SK-N-SH (cell line): ENCODE results near the gene FRMPD1. TPM values are rescaled to one million over a fixed set of nuclear protein-coding genes. Genes with fewer than 3 reads are reported as not detected.

Source experiments
- CTCF ChIA-PET: fragments of 300-600, 350-600 bp; formaldehyde crosslinking; extraction: SDS; loops from one replicate; lab custom pipeline; 2021; lab: Yijun Ruan, JAX
- POLR2A ChIA-PET: fragments of 350-600 bp; sonication (Branson Sonifier 250); formaldehyde crosslinking; extraction: SDS; loops from one replicate; lab custom pipeline; 2020; ENCODE audit warnings: antibody characterized with exemption, inconsistent platforms; lab: Yijun Ruan, JAX
- DNase-seq: peaks from one replicate; pipeline ENCODE4 v3.0.0; 2012
- H2AFZ ChIP-seq: fragments of 200-600 bp; sonication (generic); 2 replicates; pipeline ENCODE4 v1.8.1; 2016; ENCODE audit warnings: antibody characterized with exemption, mild to moderate bottlenecking, low read depth
- H3F3A ChIP-seq: fragments of 200-600 bp; sonication (generic); replicated peaks from 2 replicates; pipeline ENCODE3; 2016; ENCODE audit warnings: antibody characterized with exemption, mild to moderate bottlenecking; ENCODE audit not compliant: insufficient read depth
- H3K27ac ChIP-seq, 2 experiments: fragments of 200-500 bp in 1 of 2; fragments of 200-600 bp in 1 of 2; sonication (Bioruptor generic) in 1 of 2; sonication (generic), shearing (Covaris generic) in 1 of 2; 2 replicates each; pipeline versions ENCODE4 v1.5.1 to v1.6.1; 2014 to 2016; ENCODE audit warnings: low read depth in 2 of 2, inconsistent platforms in 1 of 2, low read length in 1 of 2, mild to moderate bottlenecking in 1 of 2, mixed read lengths in 1 of 2
- H3K27me3 ChIP-seq: fragments of 200-600 bp; sonication (generic), shearing (Covaris generic); 2 replicates; pipeline ENCODE4 v1.6.1; 2016; ENCODE audit warnings: mixed run types; ENCODE audit not compliant: insufficient read depth
- H3K36me3 ChIP-seq, 2 experiments: fragments of 200-500 bp in 1 of 2; fragments of 200-600 bp in 1 of 2; sonication (Bioruptor generic) in 1 of 2; sonication (generic) in 1 of 2; replicated peaks in 1 of 2; 2 replicates each; pipeline versions ENCODE3 to v1.5.1; 2014 to 2016; ENCODE audit warnings: low read length in 1 of 2, mild to moderate bottlenecking in 1 of 2; ENCODE audit not compliant: insufficient read depth in 2 of 2, control insufficient read depth in 1 of 2
- H3K4me1 ChIP-seq, 2 experiments: fragments of 200-500 bp in 1 of 2; fragments of 200-600 bp in 1 of 2; sonication (Bioruptor generic) in 1 of 2; sonication (generic), shearing (Covaris generic) in 1 of 2; 2 replicates each; pipeline versions ENCODE4 v1.5.1 to v1.6.1; 2014 to 2016; ENCODE audit warnings: low read depth in 1 of 2, low read length in 1 of 2, mixed run types in 1 of 2; ENCODE audit not compliant: insufficient read depth in 2 of 2, control insufficient read depth in 1 of 2
- H3K4me2 ChIP-seq: fragments of 200-600 bp; sonication (generic), shearing (Covaris generic); 2 replicates; pipeline ENCODE4 v1.6.1; 2017; ENCODE audit warnings: mixed run types
- H3K4me3 ChIP-seq, 2 experiments: fragments of 200-500 bp in 1 of 2; fragments of 200-600 bp in 1 of 2; sonication (Bioruptor generic) in 1 of 2; sonication (generic), shearing (Covaris generic) in 1 of 2; 2 replicates each; pipeline versions ENCODE4 v1.5.1 to v1.8.1; 2014 to 2016; ENCODE audit warnings: low read depth in 2 of 2, inconsistent platforms in 1 of 2, low read length in 1 of 2, mild to moderate bottlenecking in 1 of 2, mixed read lengths in 1 of 2, moderate library complexity in 1 of 2
- H3K79me2 ChIP-seq: fragments of 200-600 bp; sonication (generic); 2 replicates; pipeline ENCODE4 v1.8.1; 2017; ENCODE audit warnings: mild to moderate bottlenecking; ENCODE audit not compliant: insufficient read depth
- H3K9ac ChIP-seq: fragments of 200-600 bp; sonication (generic); 2 replicates; pipeline ENCODE4 v1.6.1; 2017; ENCODE audit warnings: mixed run types
- H3K9me2 ChIP-seq: fragments of 200-600 bp; sonication (generic); 2 replicates; pipeline ENCODE4 v1.6.1; 2017; ENCODE audit warnings: mixed run types
- H3K9me3 ChIP-seq: fragments of 200-600 bp; sonication (generic); 2 replicates; pipeline ENCODE4 v1.6.1; 2017; ENCODE audit warnings: mixed run types, mild to moderate bottlenecking, moderate library complexity
- H4K20me1 ChIP-seq: fragments of 200-600 bp; sonication (generic); 2 replicates; pipeline ENCODE4 v1.6.1; 2017; ENCODE audit warnings: mild to moderate bottlenecking, mixed run types; ENCODE audit not compliant: insufficient read depth
- CHD2 ChIP-seq: fragments of 150-350 bp; IDR thresholded peaks from 2 replicates; pipeline ENCODE4 v1.6.1; 2018; ENCODE audit warnings: low read length; ENCODE audit not compliant: partially characterized antibody
- CTCF ChIP-seq: fragments of 200-600 bp; sonication (generic); IDR thresholded peaks from 2 replicates; pipeline ENCODE4 v1.6.1; 2017; ENCODE audit warnings: antibody characterized with exemption, mild to moderate bottlenecking, moderate library complexity
- ELF1 ChIP-seq: IDR thresholded peaks from 2 replicates; pipeline ENCODE4 v1.4.0; 2012
- FOXJ3 ChIP-seq: sonication (generic); formaldehyde crosslinking; IDR thresholded peaks from 2 replicates; pipeline ENCODE4 v1.5.1; 2020; ENCODE audit warnings: mild to moderate bottlenecking, missing genetic modification reagents
- GABPA ChIP-seq: IDR thresholded peaks from 2 replicates; pipeline ENCODE4 v1.4.0; 2012; ENCODE audit warnings: low read depth, mild to moderate bottlenecking
- GATA2 ChIP-seq: sonication (generic); formaldehyde crosslinking; IDR thresholded peaks from 2 replicates; pipeline ENCODE4 v1.5.0; 2020; ENCODE audit warnings: mild to moderate bottlenecking, missing genetic modification reagents
- MEF2A ChIP-seq: IDR thresholded peaks from 2 replicates; pipeline ENCODE4 v1.4.0; 2012; ENCODE audit warnings: low read depth, borderline replicate concordance
- MXI1 ChIP-seq: IDR thresholded peaks from 2 replicates; pipeline ENCODE4 v1.6.1; 2012; ENCODE audit warnings: mild to moderate bottlenecking, low read depth, low read length, improper control_type of control experiment
- NRF1 ChIP-seq: IDR thresholded peaks from 2 replicates; pipeline ENCODE4 v1.6.1; 2012; ENCODE audit warnings: low read depth, mild to moderate bottlenecking, low read length
- POLR2AphosphoS5 ChIP-seq: IDR thresholded peaks from 2 replicates; pipeline ENCODE4 v1.6.1; 2012; ENCODE audit warnings: low read depth, low read length
- RAD21 ChIP-seq: IDR thresholded peaks from 2 replicates; pipeline ENCODE4 v1.6.1; 2012; ENCODE audit warnings: mild to moderate bottlenecking, low read length
- RCOR1 ChIP-seq: fragments of 150-350 bp; IDR thresholded peaks from 2 replicates; pipeline ENCODE4 v1.6.1; 2017; ENCODE audit warnings: antibody characterized with exemption, low read length
- REST ChIP-seq: IDR thresholded peaks from 2 replicates; pipeline ENCODE4 v1.6.1; 2012; ENCODE audit warnings: mild to moderate bottlenecking, low read depth, low read length, moderate library complexity
- RFX5 ChIP-seq: IDR thresholded peaks from 2 replicates; pipeline ENCODE4 v1.6.1; 2012; ENCODE audit warnings: mild to moderate bottlenecking, improper control_type of control experiment, low read length
- SMC3 ChIP-seq: IDR thresholded peaks from 2 replicates; pipeline ENCODE4 v1.6.1; 2012; ENCODE audit warnings: low read depth, low read length, improper control_type of control experiment
- TAF1 ChIP-seq: IDR thresholded peaks from 2 replicates; pipeline ENCODE4 v1.6.1; 2012; ENCODE audit warnings: low read depth, mild to moderate bottlenecking, low read length, moderate library complexity, borderline replicate concordance
- TEAD4 ChIP-seq: IDR thresholded peaks from 2 replicates; pipeline ENCODE4 v1.4.0; 2012; ENCODE audit warnings: mild to moderate bottlenecking, borderline replicate concordance; ENCODE audit not compliant: insufficient read depth
- YY1 ChIP-seq: IDR thresholded peaks from 2 replicates; pipeline ENCODE4 v1.4.0; 2012; ENCODE audit warnings: low read depth, mild to moderate bottlenecking
- WGBS: methylation state at CpG from one replicate; pipeline ENCODE4 v1.1.6; 2017; ENCODE audit warnings: low lambda C conversion rate; 5-methylcytosine and 5-hydroxymethylcytosine counted together
- polyA plus RNA-seq, 3 experiments: library from polyadenylated mRNA; depleted of rRNA; stranded (reverse); fragments of >200 nt; gene quantifications; 2 replicates each; pipeline ENCODE4 v1.2.3, GENCODE V29; 2012

FRMPD1 gene
- polyA plus RNA-seq, 1 of the 3 experiments (the other 2 are of a cell fraction): not detected

- peak; percentile 95 for TF ChIP-seq REST
- peak; percentile 92 for TF ChIP-seq CHD2
- peak; percentile 99 for TF ChIP-seq GABPA
- no peak for TF ChIP-seq RFX5
- no peak for TF ChIP-seq RAD21
- TF ChIP-seq NRF1: no peak
- no peak for TF ChIP-seq MEF2A
- TF ChIP-seq CTCF: peak; percentile 31
- TF ChIP-seq SMC3: no peak
- no peak for TF ChIP-seq FOXJ3 (CRISPR knock-in tag)
- TF ChIP-seq RCOR1: no peak
- TF ChIP-seq MXI1: peak; percentile 85
- TF ChIP-seq, all 33 proteins: peak for 14
Measured at GRCh38 chr9:37784616-37785483, 134.1 kb downstream of the FRMPD1 start, which contains the start of gene EXOSC3 (continued).

GRCh38 chr9:37787059-37787458 lies 136.3 kb downstream of the FRMPD1 start:
- no peaks in the 10 kb centered on the region for H3K9me3 ChIP-seq

More at GRCh38 chr9:37787059-37787458, 136.3 kb downstream of the FRMPD1 start:
- Histone ChIP-seq H3K4me1 (peaks cover 5 to 14% of the 10 kb centered on the region in 2 experiments; a peak in 3 of 4 replicates), H3K9me2 (no peaks in the 10 kb centered on the region), H3K27me3 (no peaks in the 10 kb centered on the region), H3K27ac (no peak overlapping the region), H3K9ac (no peak overlapping the region), H3K36me3 (peaks cover 18 to 19% of the 10 kb centered on the region in 2 experiments), H3K4me2 (no peak overlapping the region), H3K4me3 (no peak overlapping the region)
- DNase-seq: no peak
- CTCF ChIA-PET: no interaction called here
- POLR2A ChIA-PET: no interaction called here
- WGBS: 97% methylated on average over 37 of the region's 45 CpGs
- no peak for TF ChIP-seq POLR2AphosphoS5
- TF ChIP-seq YY1: no peak
- no peak for TF ChIP-seq CHD2
- no peak for TF ChIP-seq FOXJ3 (CRISPR knock-in tag)
- TF ChIP-seq TAF1: no peak
- TF ChIP-seq TEAD4: no peak
- TF ChIP-seq GATA2: no peak
- TF ChIP-seq ELF1: no peak
- TF ChIP-seq MXI1: no peak
- no peak for TF ChIP-seq CTCF
- TF ChIP-seq GABPA: no peak
- TF ChIP-seq, all 33 proteins: peak for 0
- Histone ChIP-seq H2AFZ (no peak overlapping the region), H4K20me1 (no peaks in the 10 kb centered on the region), H3F3A (peaks cover 6% of the 10 kb centered on the region), H3K79me2 (peaks cover 28% of the 10 kb centered on the region)
